DMS153 treated with DMSO at 0.1 percent for 48 hours (cell line): ENCODE measurements around the gene BRF1.
"Not testable (repeated sequence)": the region's sequence is repeated elsewhere in the genome, so short reads cannot be mapped to it uniquely, and the experiment has no call there.

Experiments
- DNase-seq: peaks from one replicate; lab custom pipeline; 2025; ENCODE audit not compliant: unreplicated experiment; lab: John Stamatoyannopoulos, UW

The BRF1 gene

DNA sequence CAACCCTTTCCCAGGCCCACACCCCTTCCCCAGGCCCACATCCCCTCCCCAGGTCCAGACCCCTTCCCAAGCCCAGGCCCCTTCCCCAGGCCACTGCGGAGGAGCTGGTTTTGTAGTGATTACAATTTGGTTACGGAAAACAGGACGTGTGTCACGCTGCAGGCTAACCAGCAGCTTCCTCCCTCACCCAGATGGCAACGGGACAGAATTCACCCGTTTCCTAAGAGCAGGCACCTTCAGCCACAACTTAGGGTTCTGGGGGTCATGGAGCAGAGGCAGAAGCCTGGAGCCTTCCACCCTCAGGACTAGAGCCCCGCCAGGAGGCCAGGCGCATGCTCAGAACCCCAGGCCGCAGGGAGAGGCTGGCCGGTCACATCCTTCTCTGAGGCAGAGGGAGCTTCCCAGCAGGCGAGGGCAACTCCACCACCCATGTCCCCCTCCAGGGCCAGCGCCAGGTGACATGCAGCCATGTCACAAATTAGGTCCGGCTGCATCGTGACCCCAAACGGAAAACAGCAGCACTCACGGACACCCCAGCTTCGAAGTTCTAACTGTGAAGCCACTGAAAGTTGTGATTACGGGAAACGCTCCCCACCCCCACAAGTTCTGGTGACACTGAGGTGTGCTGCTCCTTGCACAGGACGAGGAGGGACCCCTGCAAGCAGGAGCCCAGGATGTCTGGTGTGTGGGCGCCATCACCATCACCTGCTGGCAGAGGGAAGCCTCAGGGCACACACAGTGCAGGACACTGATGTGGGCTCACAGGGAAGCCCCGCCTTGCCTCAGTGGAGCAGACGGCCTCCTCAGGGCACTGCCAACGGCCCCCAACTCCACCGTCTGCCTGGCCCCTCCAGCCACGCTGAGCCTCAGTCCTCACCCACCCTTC is 7.7 kb downstream of the BRF1 start:
- DNase-seq = no peak

DNA sequence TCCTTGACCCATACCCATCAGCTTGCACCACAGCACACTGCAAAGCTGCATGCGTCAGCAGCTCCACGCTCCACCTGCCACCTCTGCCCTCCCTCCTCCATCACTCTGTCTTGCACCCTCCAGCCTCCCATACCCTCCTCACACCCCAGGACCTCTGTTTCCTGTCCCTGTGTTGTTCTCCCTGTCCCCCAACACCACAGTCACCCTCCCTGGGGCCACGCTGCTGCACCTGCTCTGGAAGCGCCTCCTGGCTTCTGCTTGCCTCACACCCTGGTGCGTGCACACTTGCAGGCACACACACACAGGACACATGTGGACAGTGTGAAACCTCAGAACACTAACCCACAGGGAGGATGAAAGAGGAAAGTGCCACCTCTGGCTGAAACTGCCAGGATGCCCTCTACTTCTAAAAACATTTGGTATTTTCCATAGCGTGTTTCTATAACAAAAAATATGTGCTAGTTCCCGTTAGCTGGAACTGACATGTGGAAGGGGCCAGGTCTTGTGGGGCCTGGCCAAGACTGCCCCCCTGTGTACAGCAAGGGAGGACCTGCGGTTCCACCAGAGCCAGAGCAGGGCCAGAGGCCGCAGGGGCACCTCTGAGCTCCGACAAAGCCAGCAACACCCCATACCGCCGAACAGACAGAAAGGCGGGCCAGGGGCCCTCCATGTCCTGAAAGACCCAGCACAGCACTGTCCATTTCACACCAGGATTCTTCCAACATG is 10.0 kb downstream of the BRF1 start:
- no peak for DNase-seq

DNA sequence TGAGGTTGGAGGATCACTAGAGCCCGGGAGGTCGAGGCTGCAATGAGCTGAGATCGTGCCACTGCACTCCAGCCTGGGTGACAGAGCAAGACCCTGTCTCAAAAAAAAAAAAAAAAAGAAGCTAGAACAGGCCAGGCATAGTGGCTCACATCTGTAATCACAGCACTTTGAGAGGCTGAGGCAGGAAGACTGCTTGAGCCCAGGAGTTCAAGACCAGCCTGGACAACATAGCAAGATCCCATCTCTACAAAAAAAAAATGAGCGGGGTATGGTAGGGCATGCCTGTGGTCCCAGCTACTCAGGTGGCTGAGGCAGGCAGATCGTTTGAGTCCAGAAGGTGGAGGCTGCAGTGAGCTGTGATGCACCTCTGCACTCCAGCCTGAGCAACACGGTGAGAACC is 11.9 kb downstream of the BRF1 start:
- not testable (repeated sequence) for DNase-seq

DNA sequence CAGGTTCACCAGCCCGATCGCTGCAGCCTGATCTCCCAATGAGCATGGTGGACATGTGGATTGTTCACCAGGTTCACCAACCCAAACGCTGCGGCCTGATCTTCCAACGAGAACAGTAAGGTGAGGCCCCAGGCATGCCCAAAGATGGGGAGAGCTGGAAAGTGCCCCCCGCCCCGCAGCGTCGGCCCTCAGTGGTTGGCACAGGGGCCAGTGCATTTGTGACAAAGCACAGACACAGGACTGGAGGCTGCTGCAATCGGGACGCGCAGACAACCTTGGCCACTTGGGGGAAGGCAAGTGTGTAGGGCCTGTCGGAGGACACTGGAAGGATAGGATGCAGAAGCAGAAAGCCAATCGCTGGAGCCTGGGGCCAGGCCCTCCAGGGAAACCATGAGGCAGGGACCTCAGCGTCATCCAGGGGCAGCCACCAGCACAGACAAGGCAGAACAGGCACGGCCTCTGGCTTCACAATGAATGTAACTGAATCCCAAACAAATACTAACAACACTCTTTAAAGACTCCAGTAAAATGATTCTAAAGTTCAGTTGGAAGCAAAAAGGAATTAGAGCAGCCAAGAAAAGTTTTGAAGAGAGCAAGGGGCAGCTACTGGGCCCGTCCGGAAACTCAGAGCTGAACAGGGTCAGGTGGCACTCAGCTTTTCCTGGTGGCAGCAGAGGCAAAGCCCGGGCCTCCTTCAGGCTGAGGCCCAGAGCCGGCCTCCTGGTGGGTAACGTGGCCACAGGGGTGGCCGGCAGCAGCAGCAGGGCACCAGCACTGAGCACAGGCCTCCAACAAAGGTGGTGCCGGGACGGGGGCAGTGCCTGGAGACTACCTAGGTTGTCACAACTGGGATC is 13.3 kb downstream of the BRF1 start:
- DNase-seq = no peak

DNA sequence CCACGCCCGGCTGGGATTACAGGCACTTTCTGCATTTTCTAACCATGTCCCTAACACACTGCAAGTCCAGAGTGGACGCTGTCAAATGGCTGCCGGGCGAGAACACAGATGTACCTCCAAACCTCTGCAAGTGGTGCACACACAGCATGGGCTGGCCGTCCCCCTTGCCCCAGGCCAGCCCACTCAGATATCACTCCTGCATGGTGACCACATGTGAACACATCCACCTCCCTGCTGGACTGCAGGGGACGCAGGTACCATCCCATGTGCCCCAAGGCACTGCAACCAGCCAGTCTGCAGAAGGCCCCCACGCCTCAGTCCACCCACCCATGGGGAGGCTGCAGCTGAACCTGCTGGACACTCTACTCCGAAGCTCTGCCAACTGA is 14.0 kb downstream of the BRF1 start:
- no peak for DNase-seq

DNA sequence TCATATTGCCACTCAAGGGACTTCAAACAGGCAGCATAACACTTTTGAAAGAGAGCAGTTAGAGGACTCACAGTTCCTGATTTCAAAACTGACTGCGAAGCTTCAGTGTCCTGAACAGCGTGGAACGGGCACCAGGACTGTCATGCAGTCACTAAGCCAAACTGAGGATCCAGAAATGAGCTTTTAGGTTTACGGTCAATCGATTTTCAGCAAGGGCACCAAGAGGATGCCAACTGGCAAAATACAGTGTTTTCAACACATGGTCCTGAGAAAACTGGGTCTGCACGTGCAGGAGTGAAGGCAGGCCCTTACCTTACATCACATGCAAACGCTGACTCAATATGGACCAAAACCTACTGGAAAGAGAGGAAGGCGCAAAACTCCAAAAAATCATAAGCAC is 15.6 kb downstream of the BRF1 start:
- no peak for DNase-seq

DNA sequence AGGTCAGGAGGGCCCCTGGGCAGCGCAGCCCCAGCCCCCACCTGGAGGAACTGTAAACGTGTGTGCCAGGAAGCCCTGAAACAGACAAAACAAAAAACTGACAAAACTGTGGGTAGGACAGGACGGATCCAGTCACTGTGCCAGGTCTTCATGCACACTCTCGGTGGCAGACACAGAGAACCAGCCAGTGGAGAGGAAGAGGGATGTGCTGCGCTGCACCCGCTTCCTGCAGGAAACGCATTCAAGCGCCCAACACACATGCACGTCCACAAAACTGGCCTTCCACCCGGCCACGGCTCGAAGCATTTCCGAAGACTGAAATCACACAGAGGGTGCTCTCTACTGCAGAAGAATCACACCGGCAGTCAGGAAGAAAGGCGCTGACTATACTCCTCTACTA is 16.9 kb downstream of the BRF1 start:
- no peak for DNase-seq

DNA sequence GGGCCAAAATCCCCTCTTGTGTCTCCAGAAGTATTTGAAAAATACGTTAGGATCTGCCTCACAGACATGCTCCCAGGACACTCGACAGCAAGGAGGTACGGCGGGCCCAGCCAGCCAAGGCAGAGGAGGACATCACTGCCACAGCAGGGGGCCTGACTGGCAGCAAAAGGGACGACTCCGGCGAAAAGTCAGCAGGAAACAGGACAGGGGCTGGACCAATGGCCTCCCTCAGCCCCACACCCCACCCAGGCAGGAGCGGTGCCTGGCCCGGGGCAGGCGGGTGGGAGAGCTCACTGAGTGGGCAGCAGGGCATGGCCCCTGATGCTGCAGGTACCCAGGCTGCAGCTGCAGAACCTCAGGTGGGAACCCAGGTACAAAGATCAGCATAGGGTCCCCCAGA is 17.8 kb downstream of the BRF1 start:
- no peak for DNase-seq

DNA sequence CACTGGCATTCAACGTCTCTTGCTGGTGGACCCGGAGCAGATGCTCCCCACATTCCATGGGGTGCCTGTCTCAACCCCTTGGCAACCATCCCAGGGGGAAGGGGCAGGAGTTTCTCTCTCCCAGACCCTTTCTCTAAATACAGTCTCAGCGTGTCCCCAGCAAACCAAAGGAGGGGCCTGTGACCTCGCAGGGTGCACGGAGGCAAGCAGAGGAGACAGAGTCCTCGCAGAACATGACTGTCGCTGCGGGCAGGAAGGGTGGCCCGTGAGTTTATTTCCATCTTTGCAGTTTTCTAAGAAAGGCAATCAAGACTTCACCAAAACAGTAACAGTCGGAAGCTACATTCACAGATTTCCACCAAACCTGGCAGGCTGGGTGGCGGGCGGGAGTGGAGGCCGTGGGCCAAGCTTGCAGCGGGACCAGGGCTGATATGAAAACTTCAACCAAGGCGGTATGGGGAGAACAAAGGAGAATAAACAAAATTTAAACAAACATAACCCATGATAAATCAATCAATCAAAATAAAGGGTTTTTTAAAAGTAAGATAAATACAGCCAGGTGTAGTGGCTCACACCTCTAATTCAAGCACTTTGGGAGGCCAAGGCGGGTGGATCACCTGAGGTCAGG is 18.6 kb downstream of the BRF1 start:
- DNase-seq = no peak

DNA sequence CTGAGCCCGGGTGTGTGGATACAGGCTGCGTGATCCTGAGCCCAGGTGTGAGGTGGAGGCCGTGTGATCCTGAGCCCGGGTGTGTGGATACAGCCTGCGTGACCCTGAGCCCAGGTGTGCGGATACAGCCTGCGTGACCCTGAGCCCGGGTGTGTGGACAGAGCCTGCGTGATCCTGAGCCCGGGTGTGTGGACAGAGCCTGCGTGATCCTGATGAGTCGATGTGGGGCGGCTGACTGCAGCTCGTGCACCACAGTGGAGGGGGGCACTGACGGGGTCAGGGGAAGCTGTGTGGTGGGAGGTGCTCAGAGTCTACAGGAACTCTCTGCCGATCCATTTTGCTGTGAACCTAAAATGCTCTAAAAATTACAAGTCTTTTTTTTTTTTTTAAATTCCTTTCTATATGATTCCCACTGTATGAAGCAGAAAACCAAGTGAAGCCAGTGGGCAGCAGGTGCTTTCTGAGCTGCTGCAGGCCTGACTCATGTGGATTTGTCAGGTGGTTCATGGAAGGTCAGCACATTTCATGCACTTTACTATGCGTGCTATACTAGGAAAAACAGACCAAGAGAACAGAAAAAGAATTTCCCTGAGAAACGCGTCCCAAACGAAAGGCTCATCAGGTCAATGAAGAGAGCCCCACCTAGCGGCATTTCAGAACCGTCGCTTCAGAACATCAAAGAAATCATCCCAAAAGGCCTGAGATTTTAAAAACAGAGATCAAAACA is 19.3 kb downstream of the BRF1 start:
- no peak for DNase-seq

DNA sequence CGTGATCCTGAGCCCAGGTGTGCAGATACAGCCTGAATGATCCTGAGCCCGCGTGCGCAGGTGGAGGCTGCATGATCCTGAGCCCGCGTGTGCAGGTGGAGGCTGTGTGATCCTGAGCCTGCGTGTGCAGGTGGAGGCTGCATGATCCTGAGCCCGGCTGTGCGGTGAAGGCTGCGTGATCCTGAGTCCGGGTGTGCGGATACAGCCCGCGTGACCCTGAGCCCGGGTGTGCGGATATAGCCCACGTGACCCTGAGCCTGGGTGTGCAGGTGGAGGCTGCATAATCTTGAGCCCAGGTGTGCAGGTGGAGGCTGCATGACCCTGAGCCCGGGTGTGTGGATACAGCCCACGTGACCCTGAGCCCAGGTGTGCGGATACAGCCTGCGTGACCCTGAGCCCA is 20.3 kb downstream of the BRF1 start:
- no peak for DNase-seq

DNA sequence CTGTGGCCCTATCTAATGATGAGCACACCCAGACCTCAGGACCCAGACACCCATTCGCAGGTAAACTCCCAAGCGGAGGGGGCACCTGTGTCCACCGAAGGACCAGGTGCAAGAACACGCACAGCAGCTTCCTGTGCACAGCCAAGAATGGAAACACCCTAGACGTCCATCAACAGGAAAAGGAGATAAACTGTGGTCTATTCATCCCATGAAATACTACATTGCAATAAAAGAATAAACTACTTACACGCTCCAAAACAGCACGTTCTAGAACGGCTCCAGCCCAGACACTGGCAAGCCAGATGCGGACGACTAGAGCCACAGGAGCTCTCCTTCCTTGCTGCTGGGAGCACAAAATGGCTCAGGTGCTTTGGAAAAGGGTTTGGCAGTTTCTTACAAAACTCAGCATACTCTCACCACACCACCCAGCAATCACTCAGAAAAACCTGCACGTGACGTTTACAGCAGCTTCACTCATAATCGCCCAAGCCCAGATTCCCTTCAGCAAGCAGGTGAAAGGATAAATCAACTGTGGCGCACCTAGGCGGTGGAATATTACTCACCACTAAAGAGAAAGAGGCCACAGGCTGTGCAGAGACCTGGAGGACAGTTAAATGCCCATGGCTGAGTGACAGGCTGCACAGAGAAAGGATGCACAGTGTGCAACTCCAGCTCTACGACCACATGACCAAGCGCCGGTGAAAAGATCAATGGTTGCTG is 21.0 kb downstream of the BRF1 start:
- DNase-seq = no peak

DNA sequence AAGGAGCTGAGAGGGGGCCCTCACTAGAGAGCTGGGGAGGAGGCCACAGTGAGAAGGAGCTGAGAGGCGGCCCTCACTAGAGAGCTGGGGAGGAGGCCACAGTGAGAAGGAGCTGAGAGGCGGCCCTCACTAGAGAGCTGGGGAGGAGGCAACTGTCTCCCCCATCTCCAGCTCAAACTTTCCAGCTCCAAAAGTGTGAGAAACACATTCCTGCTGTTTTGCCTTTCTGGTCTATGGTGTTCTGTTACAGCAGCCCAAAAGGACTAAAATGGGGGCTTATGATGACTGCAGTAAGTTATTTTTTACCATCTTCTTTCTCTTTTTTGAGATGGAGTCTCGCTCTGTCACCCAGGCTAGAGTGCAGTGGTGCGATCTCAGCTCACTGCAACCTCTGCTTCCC is 23.4 kb downstream of the BRF1 start:
- not testable (repeated sequence) for DNase-seq

DNA sequence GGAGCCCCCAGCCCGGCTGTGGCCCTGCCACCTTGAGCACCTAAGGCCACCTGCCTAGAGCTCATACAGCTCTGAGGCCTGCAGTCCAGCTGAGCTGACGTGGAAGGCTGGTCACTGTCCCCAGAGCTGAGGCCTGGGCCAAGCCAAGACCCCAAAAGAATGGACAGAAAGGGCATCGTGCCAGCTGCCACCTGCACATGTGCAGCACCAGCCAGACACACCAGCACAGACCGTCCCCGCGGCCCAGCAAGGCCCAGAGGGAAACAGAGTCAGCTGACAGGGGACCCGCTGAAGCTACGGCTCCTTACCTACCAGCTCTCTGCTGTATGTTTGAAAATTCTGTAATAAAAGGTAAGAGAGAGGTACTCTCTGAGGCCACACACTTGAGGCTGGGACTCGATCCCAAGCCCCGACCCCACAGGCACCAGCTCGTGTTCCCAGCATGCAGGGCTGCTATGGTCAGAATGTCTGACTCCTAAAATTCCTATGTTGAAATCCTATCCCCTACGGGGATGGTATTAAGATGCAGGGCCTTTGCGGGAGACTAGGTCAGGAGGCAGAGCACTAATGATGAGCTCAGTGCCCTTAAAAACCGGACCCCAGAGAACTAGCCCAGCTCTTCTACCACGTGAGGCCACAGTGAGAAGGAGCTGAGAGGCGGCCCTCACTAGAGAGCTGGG is 25.4 kb downstream of the BRF1 start:
- no peak for DNase-seq

DNA sequence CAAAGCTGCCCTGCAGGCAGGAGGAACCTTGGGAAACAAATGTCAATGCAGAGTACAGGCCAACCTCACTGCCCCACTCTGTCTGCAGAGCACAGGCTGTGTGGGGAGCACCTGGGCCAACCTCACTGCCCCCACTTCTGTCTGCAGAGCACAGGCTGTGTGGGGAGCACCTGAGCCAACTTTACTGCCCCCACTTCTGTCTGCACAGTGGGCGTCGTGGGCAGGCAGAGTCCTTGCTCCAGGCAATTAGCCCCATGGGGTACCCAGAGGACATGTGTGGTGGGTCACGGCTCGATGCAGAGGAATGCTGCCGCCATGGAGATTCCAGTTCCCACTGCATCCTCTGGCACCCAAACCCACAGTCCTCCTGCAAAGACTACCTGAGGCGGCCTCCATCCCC is 26.2 kb downstream of the BRF1 start:
- DNase-seq = no peak

DNA sequence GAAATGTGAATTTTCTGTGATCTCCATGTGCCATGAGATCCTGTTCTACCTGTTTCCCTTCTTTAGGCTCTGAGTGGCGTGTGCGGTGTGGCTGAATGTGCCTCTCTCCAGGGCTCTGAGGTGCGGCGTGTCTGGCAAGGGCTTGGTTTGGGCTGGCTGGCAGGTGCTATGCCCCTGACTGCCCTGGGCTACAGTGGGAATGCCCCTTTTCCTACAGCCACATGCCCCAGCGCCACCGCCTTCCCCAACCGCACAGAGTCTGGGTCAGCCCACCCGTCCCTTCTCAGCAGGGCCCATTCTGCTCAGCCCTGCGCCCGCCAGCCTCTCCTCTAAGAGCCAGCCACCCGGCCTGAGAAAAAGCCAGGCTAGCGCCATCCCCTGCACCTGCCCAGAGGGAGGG is 27.7 kb downstream of the BRF1 start:
- DNase-seq = no peak

DNA sequence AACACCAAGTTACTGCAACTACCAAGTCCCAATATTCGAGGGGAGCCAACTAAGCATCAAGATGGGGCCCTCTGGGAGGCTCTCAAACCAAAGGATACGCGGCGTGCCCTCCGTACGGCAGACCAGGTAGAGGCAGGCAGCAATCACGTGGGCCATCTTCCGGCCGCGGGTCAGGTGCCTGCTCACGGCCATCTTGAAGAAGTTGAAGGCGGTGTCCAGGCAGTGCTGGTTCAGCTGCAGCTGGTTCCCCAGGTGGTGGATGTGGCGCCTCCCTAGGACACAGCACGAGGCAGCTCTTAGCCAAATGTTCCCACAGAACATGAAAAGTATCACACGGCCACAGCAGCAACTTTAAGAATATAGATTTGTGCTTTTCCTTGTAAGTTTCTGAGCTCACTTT is 28.2 kb downstream of the BRF1 start:
- no peak for DNase-seq

DNA sequence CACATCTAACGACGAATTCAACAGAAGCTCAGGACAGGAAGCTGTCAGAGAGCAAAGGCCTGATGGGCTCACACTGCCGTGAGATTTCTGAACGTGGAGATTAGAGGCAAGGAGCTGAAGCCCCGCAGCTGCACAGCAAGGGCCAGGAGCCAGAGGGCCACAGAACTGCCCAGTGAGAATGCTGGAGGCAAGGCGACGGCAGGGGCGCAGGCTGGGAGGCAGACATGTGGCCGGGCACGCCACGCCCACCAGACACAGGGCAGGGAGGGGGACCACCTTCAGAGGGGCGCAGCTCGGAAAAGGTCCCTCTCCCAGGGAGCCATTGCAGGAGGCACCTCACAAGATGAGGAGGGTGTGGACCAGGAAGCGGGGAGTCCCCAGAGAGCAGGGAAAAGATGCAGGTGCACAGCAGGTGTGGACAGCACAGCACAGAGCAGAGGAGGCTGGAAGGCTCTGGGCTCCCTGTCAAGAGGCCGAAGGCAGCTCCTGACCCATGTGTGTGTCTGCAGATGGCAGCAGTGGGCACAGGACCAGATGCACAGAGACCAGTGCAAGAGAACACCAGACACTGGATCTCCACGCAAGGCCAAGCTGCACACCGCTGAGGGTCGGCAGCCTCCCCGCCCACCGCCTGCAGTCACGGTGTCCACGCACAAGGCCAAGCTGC is 29.4 kb downstream of the BRF1 start:
- no peak for DNase-seq

DNA sequence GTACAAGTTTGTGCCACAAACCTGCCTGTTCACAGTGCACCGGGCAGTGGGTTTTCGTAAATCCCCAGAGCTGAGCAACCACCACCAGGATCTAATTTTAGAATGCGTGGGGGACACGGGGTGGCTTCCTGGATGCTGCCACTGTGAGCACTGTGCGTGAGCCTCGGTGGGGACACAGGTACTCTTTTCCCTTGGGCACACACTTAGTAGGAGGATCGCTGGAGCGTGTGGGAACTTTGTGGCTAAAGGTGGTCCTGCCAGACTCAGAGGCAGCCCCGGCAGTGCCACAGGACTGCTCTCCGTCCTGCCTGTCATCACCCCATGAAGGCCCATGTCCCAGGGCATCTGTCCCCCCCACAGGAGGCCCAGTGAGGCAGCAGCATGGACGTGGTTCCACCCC is 31.4 kb downstream of the BRF1 start:
- no peak for DNase-seq
